NCI-H1694 treated with DMSO at 0.1 percent for 48 hours (cell line): ENCODE measurements around the gene ZXDC.

Source experiments
- DNase-seq: peaks from one replicate; lab custom pipeline; 2025; lab: John Stamatoyannopoulos, UW

The ZXDC gene

GRCh38 chr3:126510308-126510910 is 34.7 kb upstream of the ZXDC start:
- DNase-seq = no peak

DNA sequence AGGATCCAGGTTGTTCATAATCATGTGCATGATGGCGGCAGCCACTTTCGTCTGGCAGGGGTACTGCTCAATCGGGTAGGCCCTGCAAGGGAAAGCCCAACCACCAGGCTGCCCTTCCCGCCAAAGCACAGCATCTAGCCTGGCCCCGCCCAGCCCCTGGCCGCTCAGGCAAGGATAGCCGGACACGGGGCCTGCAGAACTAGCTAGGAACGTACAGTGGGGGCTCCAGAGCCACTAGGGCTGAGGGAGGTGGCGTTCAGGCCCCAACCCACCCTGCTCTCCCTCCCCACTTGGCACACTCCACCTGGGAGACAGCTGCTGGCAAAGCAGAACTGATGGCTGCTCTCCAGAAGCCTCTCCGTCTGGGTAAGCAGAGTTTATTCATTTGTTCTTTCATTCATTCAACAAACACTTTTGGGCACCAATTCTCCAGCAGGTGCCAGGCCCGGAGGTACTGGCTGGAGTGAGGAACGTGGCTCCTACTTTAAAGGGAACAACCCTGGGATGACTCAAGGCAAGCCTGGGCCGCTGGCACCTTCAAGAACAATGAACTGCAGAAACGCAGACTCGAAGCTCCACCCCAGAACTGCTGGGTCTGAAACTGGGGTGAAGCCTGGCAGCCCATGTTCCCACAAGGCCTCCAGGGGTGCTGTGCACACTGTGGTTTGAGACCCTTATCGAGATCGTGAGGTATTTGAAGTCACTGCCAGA is 34.1 kb upstream of the ZXDC start:
- peak; percentile 74 for DNase-seq

DNA sequence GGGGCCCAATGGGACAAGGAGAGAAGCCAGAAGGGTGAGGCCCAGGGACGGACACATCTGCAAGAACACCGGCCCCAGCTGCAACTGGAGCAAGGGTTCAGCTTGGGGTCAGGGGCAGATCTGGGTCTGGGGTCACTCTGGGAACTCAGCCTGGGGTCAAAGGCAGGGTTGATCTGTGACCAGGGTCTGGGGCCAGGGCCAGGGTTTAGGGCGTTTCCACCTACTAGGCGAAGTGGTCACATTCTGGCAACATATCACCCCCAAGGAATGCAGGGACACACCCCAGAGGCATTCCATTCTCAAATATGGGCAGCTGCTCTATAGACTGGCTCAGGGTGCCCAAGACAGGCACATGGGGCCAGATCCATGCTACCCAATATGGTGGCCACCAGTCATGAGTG is 32.9 kb upstream of the ZXDC start:
- DNase-seq = no peak

- no peak for DNase-seq
Measured at GRCh38 chr3:126507886-126508285, 32.2 kb upstream of the ZXDC start.

DNA sequence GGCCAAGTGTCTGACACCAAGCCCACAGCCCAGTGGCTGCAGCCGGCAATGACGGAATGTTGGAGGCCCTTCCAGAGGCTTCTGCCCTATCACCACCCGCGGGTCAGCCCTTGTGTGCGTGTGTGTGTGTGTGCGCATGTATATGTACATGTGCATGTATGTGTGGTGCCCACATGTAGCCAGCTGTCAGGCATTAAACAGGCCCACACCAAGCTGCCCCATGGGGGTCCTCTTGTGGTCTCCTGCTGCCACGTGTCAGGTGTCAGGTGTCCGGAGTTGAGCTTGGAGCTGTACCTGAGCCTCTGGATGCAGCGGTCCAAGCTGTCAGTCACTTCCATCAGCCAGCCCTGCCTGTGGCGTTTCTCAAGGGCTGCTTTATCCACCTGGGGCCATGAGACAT is 28.0 kb upstream of the ZXDC start:
- no peak for DNase-seq

DNA sequence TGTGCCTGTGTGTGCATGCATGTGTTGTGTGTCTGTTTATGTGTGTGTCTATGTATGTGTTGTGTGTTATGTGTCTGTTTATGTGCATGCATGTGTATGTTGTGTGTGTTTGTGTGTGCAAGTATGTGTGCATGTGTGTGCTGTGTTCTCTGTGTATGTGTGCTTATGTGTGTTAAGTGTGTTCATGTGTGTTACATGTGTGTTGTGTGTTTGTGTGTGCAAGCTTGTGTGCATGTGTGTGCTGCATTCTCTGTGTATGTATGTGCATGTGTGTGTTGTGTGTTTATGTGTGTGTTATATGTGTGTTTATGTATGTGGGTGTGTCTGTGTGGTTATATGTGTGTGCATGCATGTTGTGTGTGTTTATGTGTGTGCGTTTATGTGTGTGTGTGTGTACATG is 27.0 kb upstream of the ZXDC start:
- DNase-seq = no peak

DNA sequence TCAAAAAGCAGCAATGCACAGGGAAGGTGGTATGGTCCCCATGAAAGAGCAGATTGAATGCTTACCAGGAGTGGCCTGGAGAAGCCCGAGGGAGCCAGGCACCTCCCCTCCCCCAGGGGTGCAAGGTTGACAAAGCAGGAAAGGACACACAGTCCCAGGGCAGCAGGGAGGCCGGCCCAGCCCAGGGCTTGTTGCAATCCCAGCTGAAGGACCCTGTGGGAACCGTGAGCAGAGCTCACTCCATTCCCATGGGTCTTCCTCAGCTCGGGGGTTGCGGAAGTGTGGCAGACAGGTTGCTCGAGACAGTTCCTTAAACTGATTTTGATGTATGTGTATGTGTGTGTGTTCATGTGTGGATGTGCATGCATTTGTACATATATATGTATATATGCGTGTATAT is 26.0 kb upstream of the ZXDC start:
- DNase-seq = no peak

- no peak for DNase-seq
Measured at GRCh38 chr3:126501054-126501453, 25.4 kb upstream of the ZXDC start.

GRCh38 chr3:126500016-126500415 is 24.3 kb upstream of the ZXDC start:
- DNase-seq = no peak

DNA sequence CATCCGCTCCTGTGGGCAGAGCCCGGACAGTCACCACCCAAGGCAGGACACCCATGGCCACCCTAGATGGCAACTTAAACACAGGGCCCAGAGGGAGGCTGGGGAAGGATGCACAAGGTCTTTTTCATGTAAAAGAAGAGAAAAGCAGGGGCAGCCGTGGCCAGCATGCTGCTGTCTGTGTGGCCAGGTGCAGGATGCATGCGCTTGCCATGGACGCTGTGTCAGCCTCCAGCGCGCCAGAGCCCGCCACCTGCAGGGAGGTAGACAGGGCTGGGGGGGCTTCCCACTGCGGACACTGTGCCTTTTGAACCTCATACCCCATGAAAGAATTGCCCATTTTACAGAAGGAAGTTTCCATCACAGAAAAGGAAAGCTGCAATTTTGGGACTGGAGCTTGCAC is 23.7 kb upstream of the ZXDC start:
- no peak for DNase-seq

- no peak for DNase-seq
Measured at GRCh38 chr3:126498929-126499328, 23.2 kb upstream of the ZXDC start.

GRCh38 chr3:126498461-126498860 is 22.8 kb upstream of the ZXDC start:
- DNase-seq = no peak

DNA sequence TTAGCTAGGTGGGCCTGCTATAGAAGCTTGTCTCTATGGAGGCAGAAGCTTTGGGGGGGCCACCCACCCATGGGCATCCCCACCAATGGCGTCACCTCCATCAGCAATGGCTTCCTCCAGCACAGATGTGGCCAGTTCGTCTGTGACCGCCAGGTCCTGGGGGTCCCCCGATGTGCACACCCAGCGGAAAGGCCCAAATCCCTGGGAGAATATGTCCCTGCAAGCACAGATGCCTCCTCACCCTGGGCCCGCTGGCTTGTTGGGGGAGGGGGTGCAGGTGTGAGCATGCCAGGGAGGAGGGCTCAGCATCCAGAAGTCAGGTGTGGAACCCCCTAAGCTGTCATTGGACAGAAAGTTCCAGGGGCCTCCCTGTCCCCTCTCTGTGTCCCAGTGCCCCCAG is 22.3 kb upstream of the ZXDC start:
- no peak for DNase-seq

- DNase-seq = no peak
Measured at GRCh38 chr3:126496894-126497850, 21.5 kb upstream of the ZXDC start.

DNA sequence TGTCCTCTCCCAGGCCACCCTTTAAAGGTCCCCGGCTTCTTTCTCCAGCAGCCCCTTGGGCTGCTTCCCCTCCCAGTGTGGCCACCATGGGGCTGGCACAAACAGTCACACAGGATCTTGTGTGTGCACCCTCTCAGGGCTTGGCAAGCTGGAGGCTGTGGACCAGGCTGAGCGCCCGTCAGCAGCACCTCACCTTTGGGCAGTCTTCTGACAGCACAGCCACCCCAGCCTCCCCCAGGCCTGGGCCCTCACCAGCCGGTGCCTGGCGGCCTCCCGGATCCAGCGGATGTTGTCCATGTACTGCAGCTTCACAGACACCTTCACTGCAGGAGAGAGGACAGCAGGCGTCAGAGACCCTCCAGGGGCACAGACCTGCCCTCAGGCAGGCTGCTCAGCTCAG is 20.1 kb upstream of the ZXDC start:
- no peak for DNase-seq

GRCh38 chr3:126494970-126495230 is 19.2 kb upstream of the ZXDC start:
- DNase-seq = no peak

DNA sequence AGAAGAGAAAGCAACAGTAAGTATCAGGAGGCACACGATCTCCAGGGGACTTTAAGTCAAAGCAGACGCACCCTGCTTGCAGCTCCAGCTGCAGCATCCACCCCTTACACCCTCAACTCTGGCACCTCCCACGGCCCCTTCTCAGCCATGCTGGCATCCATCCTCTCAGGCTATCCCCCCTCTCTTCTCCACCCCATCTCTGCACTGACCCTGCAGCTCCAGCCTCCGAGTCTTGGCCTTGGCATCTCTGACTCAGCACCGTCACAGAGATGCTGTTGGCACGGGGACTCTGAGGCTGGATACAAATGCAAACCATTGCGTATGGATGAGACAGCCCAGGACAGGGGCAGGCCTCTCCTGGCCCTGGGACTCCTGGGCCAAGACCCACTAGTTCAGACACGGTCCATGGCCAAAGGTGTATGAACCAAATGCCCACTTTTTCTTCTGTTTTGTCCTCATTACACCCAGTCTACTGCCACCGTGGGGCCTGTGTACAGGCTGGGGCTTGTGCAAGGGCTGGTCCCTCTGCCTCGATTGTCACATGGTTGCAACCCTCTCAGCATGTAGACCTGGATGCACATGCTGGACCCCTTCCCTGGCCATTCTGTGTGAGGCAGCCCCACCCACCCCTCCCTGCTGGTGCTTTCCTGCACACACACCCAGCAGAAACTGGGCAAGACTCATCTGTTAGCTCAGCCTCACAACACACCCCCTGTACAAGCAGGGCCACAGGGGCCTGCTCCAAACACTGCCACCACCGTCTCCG is 18.7 kb upstream of the ZXDC start:
- no peak for DNase-seq

- DNase-seq = no peak
Measured at GRCh38 chr3:126493739-126494138, 18.0 kb upstream of the ZXDC start.

DNA sequence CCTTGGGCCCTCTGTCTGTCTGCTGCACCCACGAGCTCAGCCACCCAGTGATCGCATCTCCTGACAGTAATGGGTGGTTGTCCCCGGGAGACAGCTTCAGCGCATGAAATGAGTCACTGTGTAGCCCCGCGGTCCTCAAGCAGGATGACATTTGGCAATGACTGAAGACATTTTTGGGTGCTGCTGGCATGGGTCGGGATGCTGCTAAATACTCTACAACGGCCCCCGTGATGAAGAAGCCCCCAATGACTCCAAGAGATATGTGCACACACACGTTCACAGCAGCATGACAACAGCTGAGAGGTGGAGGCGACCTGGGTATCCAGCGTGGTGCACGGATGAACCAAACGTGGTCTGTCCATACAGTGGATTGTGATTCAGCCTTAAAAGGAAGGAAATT is 17.4 kb upstream of the ZXDC start:
- DNase-seq = no peak

- DNase-seq = no peak
Measured at GRCh38 chr3:126491221-126492013, 15.7 kb upstream of the ZXDC start.

DNA sequence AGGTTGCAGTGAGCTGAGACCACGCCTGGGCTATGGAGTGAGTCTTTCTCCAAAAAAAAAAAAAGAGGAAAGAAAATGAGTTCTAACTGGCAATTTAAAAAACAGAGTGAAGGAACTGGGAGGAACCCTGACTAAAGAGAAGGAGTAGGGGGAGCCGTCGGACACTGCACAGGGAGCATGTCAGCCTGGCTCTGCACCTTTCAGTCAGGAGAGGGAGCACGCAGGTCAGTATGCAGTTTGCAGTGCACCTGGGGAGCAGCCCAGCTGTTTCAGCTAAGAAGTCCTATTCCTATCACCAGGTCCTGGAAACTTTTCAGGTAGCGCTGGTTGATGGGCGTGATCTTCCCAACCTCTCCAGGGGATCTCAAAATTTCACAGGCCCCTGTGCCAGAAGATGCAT is 14.9 kb upstream of the ZXDC start:
- no peak for DNase-seq
